Measurements from ENCODE around the gene WIZ. TPM values are rescaled to one million over a fixed set of nuclear protein-coding genes. Genes with fewer than 3 reads are reported as not detected.

WIZ gene
- total and polyA plus RNA-seq, 2 experiments from 2014 or later, result 8.9 to 39.5 TPM

DNA sequence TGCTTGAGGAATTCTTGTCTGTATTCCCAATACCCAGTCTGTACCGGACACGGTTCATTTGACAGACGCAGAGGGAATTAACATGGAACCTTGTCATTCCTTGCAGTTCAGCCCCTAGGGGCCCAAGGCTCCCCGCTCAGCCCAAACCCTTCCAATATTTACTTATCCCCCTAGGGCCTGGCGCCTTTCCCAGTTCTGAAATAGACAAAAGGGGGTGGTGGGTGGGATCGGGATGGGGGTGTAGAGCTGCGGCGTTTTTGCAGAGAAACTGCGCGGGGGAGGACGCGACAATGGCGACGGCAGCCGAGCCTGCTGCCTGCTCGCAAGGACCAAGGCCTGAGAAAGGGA is 31.6 kb downstream of the WIZ start:
- TF ChIP-seq, protein P1, sequence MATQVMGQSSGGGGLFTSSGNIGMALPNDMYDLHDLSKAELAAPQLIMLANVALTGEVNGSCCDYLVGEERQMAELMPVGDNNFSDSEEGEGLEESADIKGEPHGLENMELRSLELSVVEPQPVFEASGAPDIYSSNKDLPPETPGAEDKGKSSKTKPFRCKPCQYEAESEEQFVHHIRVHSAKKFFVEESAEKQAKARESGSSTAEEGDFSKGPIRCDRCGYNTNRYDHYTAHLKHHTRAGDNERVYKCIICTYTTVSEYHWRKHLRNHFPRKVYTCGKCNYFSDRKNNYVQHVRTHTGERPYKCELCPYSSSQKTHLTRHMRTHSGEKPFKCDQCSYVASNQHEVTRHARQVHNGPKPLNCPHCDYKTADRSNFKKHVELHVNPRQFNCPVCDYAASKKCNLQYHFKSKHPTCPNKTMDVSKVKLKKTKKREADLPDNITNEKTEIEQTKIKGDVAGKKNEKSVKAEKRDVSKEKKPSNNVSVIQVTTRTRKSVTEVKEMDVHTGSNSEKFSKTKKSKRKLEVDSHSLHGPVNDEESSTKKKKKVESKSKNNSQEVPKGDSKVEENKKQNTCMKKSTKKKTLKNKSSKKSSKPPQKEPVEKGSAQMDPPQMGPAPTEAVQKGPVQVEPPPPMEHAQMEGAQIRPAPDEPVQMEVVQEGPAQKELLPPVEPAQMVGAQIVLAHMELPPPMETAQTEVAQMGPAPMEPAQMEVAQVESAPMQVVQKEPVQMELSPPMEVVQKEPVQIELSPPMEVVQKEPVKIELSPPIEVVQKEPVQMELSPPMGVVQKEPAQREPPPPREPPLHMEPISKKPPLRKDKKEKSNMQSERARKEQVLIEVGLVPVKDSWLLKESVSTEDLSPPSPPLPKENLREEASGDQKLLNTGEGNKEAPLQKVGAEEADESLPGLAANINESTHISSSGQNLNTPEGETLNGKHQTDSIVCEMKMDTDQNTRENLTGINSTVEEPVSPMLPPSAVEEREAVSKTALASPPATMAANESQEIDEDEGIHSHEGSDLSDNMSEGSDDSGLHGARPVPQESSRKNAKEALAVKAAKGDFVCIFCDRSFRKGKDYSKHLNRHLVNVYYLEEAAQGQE (IDR thresholded peaks at IDR 0.05; ENCODE audit: unreplicated experiment), result no peak
- TF ChIP-seq STAT1 (IDR thresholded peaks at IDR 0.05; ENCODE audit: unreplicated experiment), result no peak
- DNase-seq (ENCODE audit: low spot score), result no peak
- Mint-ChIP-seq H3K4me3 (peak overlapping the region; percentile 95), H3K27ac (peak overlapping the region; percentile 100), H3K27me3 (ENCODE audit: insufficient read depth, low read depth, poor library complexity) (peaks cover 11% of the 10 kb centered on the region), H3K4me1 (peaks cover 14% of the 10 kb centered on the region), H3K36me3 (ENCODE audit: low read depth) (peaks cover 40% of the 10 kb centered on the region), H3K9me3 (no peaks in the 10 kb centered on the region; the same call in 1 of the 3 replicates)
- H2AFZ ChIP-seq, result peak overlapping the region; percentile 47; the same call in 1 of the 2 replicates
- ATAC-seq, result peak; percentile 1; the same call in 2 of the 3 replicates
- peaks cover 9% of the 10 kb centered on the region; the same call in 1 of the 2 replicates for H3K4me1 ChIP-seq (ENCODE audit: insufficient read depth)
- H3F3A ChIP-seq (replicated peaks; ENCODE audit: low read depth), result peaks cover 23% of the 10 kb centered on the region
- peaks cover 54% of the 10 kb centered on the region for H3K79me2 ChIP-seq (replicated peaks; ENCODE audit: insufficient read depth)
- peak overlapping the region; percentile 99 for H3K4me3 ChIP-seq
- H3K36me3 ChIP-seq (ENCODE audit: insufficient read depth), result peaks cover 10% of the 10 kb centered on the region; the same call in 1 of the 2 replicates
- no peaks in the 10 kb centered on the region for H3K27me3 ChIP-seq (ENCODE audit: insufficient read depth)
- peak overlapping the region; percentile 26; the same call in 1 of the 2 replicates for H3K27ac ChIP-seq (ENCODE audit: low read depth)
- peaks cover 47% of the 10 kb centered on the region for H4K20me1 ChIP-seq (replicated peaks; ENCODE audit: insufficient read depth)
- H3K9me2 ChIP-seq (ENCODE audit: insufficient read depth), result no peaks in the 10 kb centered on the region
- peak overlapping the region; percentile 99 for H3K4me2 ChIP-seq

GRCh38 chr19:15417699-15418098 is 32.1 kb downstream of the WIZ start:
- DNase-seq (ENCODE audit: low spot score), result no peak
- Histone ChIP-seq H3K4me1 (ENCODE audit: insufficient read depth) (peaks cover 9% of the 10 kb centered on the region; the same call in 1 of the 2 replicates), H3K4me2 (peak overlapping the region; percentile 99), H3K27ac (ENCODE audit: low read depth) (no peak overlapping the region), H4K20me1 (replicated peaks; ENCODE audit: insufficient read depth) (peaks cover 52% of the 10 kb centered on the region), H3F3A (replicated peaks; ENCODE audit: low read depth) (peaks cover 23% of the 10 kb centered on the region), H2AFZ (no peak overlapping the region), H3K9me2 (ENCODE audit: insufficient read depth) (no peaks in the 10 kb centered on the region), H3K36me3 (ENCODE audit: insufficient read depth) (peaks cover 10% of the 10 kb centered on the region; the same call in 1 of the 2 replicates), H3K27me3 (ENCODE audit: insufficient read depth) (no peaks in the 10 kb centered on the region), H3K79me2 (replicated peaks; ENCODE audit: insufficient read depth) (peaks cover 59% of the 10 kb centered on the region), H3K4me3 (peak overlapping the region; percentile 99)
- Mint-ChIP-seq H3K27ac (peak overlapping the region; percentile 100; the same call in 1 of the 2 replicates), H3K9me3 (no peaks in the 10 kb centered on the region; the same call in 1 of the 3 replicates), H3K27me3 (ENCODE audit: insufficient read depth, low read depth, poor library complexity) (peaks cover 11% of the 10 kb centered on the region), H3K36me3 (ENCODE audit: low read depth) (peaks cover 35% of the 10 kb centered on the region), H3K4me3 (peak overlapping the region; percentile 95), H3K4me1 (peaks cover 17% of the 10 kb centered on the region)
- ATAC-seq, result no peak
- TF ChIP-seq JUNB (IDR thresholded peaks at IDR 0.05; ENCODE audit: unreplicated experiment), result no peak
- TF ChIP-seq ZNF114 (CRISPR knock-in tag; IDR thresholded peaks at IDR 0.05), result no peak
- no peak for TF ChIP-seq EZH2 (IDR thresholded peaks at IDR 0.05; ENCODE audit: low read depth, unreplicated experiment)
- no peak for TF ChIP-seq STAT1 (IDR thresholded peaks at IDR 0.05; ENCODE audit: unreplicated experiment)
- no peak for TF ChIP-seq ZNF331 (CRISPR knock-in tag; IDR thresholded peaks at IDR 0.05; ENCODE audit: low read depth)
- TF ChIP-seq ZNF462 (CRISPR knock-in tag; IDR thresholded peaks at IDR 0.05), result no peak
- no peak for TF ChIP-seq NANOG (IDR thresholded peaks at IDR 0.05; ENCODE audit: borderline replicate concordance)
- no peak for TF ChIP-seq EZH2phosphoT487 (IDR thresholded peaks at IDR 0.05; ENCODE audit: unreplicated experiment)
- TF ChIP-seq ETS1 (IDR thresholded peaks at IDR 0.05), result no peak
